NT2/D1 (cell line): ENCODE results near the gene SKOR2.

Experiments used
- SUZ12 ChIP-seq: IDR thresholded peaks from 2 replicates; pipeline ENCODE4 v1.6.1; 2011; ENCODE audit not compliant: insufficient read length, insufficient read depth; ENCODE audit errors: extremely low read depth
- YY1 ChIP-seq: IDR thresholded peaks from 2 replicates; pipeline ENCODE4 v1.6.1; 2011; ENCODE audit not compliant: insufficient read length, insufficient read depth

DNA sequence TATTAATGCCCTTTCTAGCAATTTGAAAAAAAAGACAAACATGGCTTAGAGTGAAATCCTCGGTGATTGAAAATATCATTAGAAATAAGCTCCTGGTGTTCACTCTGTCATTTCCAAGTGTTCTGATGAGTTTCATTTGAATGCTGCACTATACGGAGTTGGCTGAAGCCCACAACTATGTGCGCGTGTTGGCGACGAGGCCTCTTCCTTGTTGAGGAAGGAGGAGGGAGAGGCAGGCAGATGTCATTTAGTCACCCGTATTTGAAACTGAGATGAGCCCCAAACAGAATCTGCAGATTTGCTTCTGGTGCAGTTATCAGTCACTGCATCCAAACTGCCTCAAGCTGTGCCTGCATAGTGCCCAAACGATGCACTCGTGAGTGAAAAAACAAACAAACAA is 23.5 kb upstream of the SKOR2 start:
- TF ChIP-seq YY1 (no peak), SUZ12 (no peak)
